ENCODE measurements around the gene CEACAM16. TPM values are rescaled to one million over a fixed set of nuclear protein-coding genes. Genes with fewer than 3 reads are reported as not detected.
A peak's percentile ranks its signal among the peaks of the same experiment; 100 is the strongest.
"Not testable (repeated sequence)": the region's sequence is repeated elsewhere in the genome, so short reads cannot be mapped to it uniquely, and the experiment has no call there.

Gene CEACAM16
- polyA plus RNA-seq, 1 donor = not detected

DNA sequence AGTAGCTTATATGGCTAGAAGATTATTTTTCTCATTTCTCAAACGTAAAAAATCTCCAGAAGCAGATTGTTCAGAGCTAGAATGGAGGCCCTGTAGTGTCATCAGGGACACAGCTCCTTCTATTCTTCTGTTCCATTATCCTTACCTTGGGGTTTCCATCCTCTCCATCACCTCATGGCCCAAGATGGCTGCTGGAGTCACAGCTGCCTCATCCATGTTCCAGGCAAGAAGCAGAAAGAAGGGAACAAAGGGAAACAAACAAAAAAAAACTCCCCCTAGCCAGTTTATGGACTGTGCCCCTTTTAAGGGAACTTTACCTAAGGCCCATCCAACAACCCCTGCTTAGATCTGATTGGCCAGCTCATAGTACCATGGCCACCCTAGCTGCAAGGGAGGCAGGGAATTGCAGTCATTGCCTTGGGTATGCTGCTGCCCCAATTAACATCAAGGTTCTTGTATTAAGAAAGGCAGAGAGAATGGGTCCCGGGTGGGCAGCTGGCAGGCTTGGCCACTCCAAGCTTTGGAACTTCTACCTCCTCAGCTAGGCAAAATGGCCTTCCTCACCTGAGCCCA is 15.7 kb downstream of the CEACAM16 start:
- no CpG with 5 or more reads among the region's 2 CpGs for WGBS (ENCODE audit: insufficient coverage, low lambda C conversion rate)
- no peak for DNase-seq
- Histone ChIP-seq H3K27ac (ENCODE audit: low read length) (no peak overlapping the region), H3K27me3 (ENCODE audit: control insufficient read depth, insufficient read depth, low read length) (no peaks in the 10 kb centered on the region), H3K4me1 (ENCODE audit: control insufficient read depth, insufficient read depth, low read length) (peaks cover 11% of the 10 kb centered on the region), H3K36me3 (ENCODE audit: control insufficient read depth, insufficient read depth, low read length) (no peaks in the 10 kb centered on the region), H3K9me3 (ENCODE audit: control insufficient read depth, low read depth, low read length) (peaks cover 6% of the 10 kb centered on the region), H3K4me3 (ENCODE audit: low read length) (no peak overlapping the region)

DNA sequence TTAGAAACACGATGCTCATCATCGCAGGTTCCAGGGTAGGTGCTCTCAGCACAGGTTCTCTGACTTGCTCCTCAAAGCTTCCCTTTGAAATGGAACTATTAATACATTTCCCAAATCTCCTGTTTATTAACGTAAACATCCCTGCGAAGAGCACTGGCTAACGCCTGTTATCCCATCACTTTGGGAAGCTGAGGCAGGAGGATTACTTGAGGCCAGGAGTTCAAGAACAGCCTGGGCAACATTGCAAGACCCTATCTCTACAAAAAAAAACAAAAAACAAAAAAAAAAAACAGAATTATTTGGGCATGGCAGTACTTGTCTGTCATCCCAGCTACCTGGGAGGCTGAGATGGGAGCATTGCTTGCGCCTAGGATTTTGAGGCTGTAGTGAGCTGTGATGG is 18.7 kb downstream of the CEACAM16 start:
- no peak overlapping the region for H3K4me3 ChIP-seq (ENCODE audit: low read length)
- no peak overlapping the region for H3K27ac ChIP-seq (ENCODE audit: low read length)
- DNase-seq = no peak
- H3K36me3 ChIP-seq (ENCODE audit: control insufficient read depth, insufficient read depth, low read length) = no peaks in the 10 kb centered on the region
- H3K9me3 ChIP-seq (ENCODE audit: control insufficient read depth, low read depth, low read length) = peaks cover 6% of the 10 kb centered on the region
- peaks cover 19% of the 10 kb centered on the region for H3K4me1 ChIP-seq (ENCODE audit: control insufficient read depth, insufficient read depth, low read length)
- no CpG with 5 or more reads among the region's 6 CpGs for WGBS (ENCODE audit: insufficient coverage, low lambda C conversion rate)
- H3K27me3 ChIP-seq (ENCODE audit: control insufficient read depth, insufficient read depth, low read length) = no peaks in the 10 kb centered on the region

GRCh38 chr19:44718441-44719261 is 19.7 kb downstream of the CEACAM16 start:
- H3K4me3 ChIP-seq (ENCODE audit: low read length) = no peak overlapping the region
- H3K4me1 ChIP-seq (ENCODE audit: control insufficient read depth, insufficient read depth, low read length) = peaks cover 27% of the 10 kb centered on the region
- peaks cover 6% of the 10 kb centered on the region for H3K9me3 ChIP-seq (ENCODE audit: control insufficient read depth, low read depth, low read length)
- H3K27ac ChIP-seq (ENCODE audit: low read length) = no peak overlapping the region
- no CpG with 5 or more reads among the region's 11 CpGs for WGBS (ENCODE audit: insufficient coverage, low lambda C conversion rate)
- H3K27me3 ChIP-seq (ENCODE audit: control insufficient read depth, insufficient read depth, low read length) = no peaks in the 10 kb centered on the region
- H3K36me3 ChIP-seq (ENCODE audit: control insufficient read depth, insufficient read depth, low read length) = no peaks in the 10 kb centered on the region
- DNase-seq = peak; percentile 55 to 78

DNA sequence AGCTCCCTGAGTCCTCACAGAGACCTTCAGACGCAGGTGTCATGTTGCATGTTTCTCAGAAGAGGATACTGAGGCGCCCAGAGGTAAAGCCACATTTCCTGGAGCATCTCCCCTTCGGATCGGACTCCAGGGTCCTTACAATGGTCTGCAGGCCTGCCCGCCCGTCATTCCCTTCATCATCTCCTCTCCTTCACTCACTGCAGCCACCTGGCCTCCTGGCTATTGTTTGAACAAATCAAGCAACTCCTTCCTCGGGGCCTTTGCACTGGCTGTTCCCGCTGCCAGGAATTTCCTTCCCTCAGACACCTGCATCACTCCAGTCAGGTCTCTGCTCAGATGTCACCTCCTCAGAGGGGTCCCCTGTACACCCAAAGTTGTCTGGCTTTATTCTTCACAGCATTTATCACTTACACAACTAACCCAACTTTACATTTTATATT is 20.3 kb downstream of the CEACAM16 start:
- no peaks in the 10 kb centered on the region for H3K36me3 ChIP-seq (ENCODE audit: control insufficient read depth, insufficient read depth, low read length)
- 94% methylated on average over 2 of the region's 8 CpGs for WGBS (ENCODE audit: insufficient coverage, low lambda C conversion rate)
- no peaks in the 10 kb centered on the region for H3K27me3 ChIP-seq (ENCODE audit: control insufficient read depth, insufficient read depth, low read length)
- no peak for DNase-seq
- peaks cover 6% of the 10 kb centered on the region for H3K9me3 ChIP-seq (ENCODE audit: control insufficient read depth, low read depth, low read length)
- H3K4me3 ChIP-seq (ENCODE audit: low read length) = no peak overlapping the region
- H3K27ac ChIP-seq (ENCODE audit: low read length) = no peak overlapping the region
- H3K4me1 ChIP-seq (ENCODE audit: control insufficient read depth, insufficient read depth, low read length) = peaks cover 32% of the 10 kb centered on the region

- WGBS (ENCODE audit: insufficient coverage, low lambda C conversion rate) = no CpG with 5 or more reads among the region's 9 CpGs
- not testable (repeated sequence) for H3K36me3 ChIP-seq (ENCODE audit: control insufficient read depth, insufficient read depth, low read length); H3K4me3 ChIP-seq (ENCODE audit: low read length); DNase-seq; H3K9me3 ChIP-seq (ENCODE audit: control insufficient read depth, low read depth, low read length); H3K27me3 ChIP-seq (ENCODE audit: control insufficient read depth, insufficient read depth, low read length); H3K27ac ChIP-seq (ENCODE audit: low read length)
- peaks cover 41% of the 10 kb centered on the region for H3K4me1 ChIP-seq (ENCODE audit: control insufficient read depth, insufficient read depth, low read length)
Measured at GRCh38 chr19:44720396-44720795, 21.4 kb downstream of the CEACAM16 start.

DNA sequence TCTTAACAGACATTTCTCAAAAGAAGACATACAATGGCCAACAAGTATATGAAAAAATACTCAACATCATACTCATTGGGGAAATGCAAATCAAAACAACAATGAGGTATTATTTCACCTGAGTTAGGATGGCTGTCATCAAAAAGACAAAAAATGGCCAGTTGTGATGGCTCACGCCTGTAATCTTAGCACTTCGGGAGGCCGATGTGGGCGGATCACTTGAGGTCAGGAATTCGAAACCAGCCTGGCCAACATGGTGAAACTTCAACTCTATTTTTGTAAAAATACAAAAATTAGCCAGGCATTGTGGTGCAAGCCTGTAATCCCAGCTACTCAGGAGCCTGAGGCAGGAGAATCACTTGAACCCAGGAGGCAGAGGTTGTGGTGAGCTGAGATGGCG is 22.0 kb downstream of the CEACAM16 start:
- Histone ChIP-seq H3K27me3 (ENCODE audit: control insufficient read depth, insufficient read depth, low read length) (no peaks in the 10 kb centered on the region), H3K27ac (ENCODE audit: low read length) (no peak overlapping the region), H3K36me3 (ENCODE audit: control insufficient read depth, insufficient read depth, low read length) (no peaks in the 10 kb centered on the region), H3K9me3 (ENCODE audit: control insufficient read depth, low read depth, low read length) (no peaks in the 10 kb centered on the region), H3K4me1 (ENCODE audit: control insufficient read depth, insufficient read depth, low read length) (peaks cover 46% of the 10 kb centered on the region), H3K4me3 (ENCODE audit: low read length) (no peak overlapping the region)
- no CpG with 5 or more reads among the region's 6 CpGs for WGBS (ENCODE audit: insufficient coverage, low lambda C conversion rate)
- no peak for DNase-seq

GRCh38 chr19:44721369-44721768 is 22.4 kb downstream of the CEACAM16 start:
- not testable (repeated sequence) for DNase-seq; H3K4me3 ChIP-seq (ENCODE audit: low read length); H3K27me3 ChIP-seq (ENCODE audit: control insufficient read depth, insufficient read depth, low read length); H3K36me3 ChIP-seq (ENCODE audit: control insufficient read depth, insufficient read depth, low read length); H3K9me3 ChIP-seq (ENCODE audit: control insufficient read depth, low read depth, low read length); H3K27ac ChIP-seq (ENCODE audit: low read length)
- peaks cover 49% of the 10 kb centered on the region for H3K4me1 ChIP-seq (ENCODE audit: control insufficient read depth, insufficient read depth, low read length)
- WGBS (ENCODE audit: insufficient coverage, low lambda C conversion rate) = no CpG with 5 or more reads among the region's 5 CpGs

GRCh38 chr19:44722131-44723121 is 23.5 kb downstream of the CEACAM16 start:
- Histone ChIP-seq H3K36me3 (ENCODE audit: control insufficient read depth, insufficient read depth, low read length) (no peaks in the 10 kb centered on the region), H3K4me3 (ENCODE audit: low read length) (no peak overlapping the region), H3K4me1 (ENCODE audit: control insufficient read depth, insufficient read depth, low read length) (peaks cover 54% of the 10 kb centered on the region), H3K27me3 (ENCODE audit: control insufficient read depth, insufficient read depth, low read length) (no peaks in the 10 kb centered on the region), H3K27ac (ENCODE audit: low read length) (no peak overlapping the region), H3K9me3 (ENCODE audit: control insufficient read depth, low read depth, low read length) (no peaks in the 10 kb centered on the region)
- WGBS (ENCODE audit: insufficient coverage, low lambda C conversion rate) = no CpG with 5 or more reads among the region's 21 CpGs
- DNase-seq = peak; percentile 38 to 48

- no peak for DNase-seq
- no CpG with 5 or more reads among the region's 10 CpGs for WGBS (ENCODE audit: insufficient coverage, low lambda C conversion rate)
- H3K27ac ChIP-seq (ENCODE audit: low read length) = no peak overlapping the region
- H3K9me3 ChIP-seq (ENCODE audit: control insufficient read depth, low read depth, low read length) = no peaks in the 10 kb centered on the region
- no peaks in the 10 kb centered on the region for H3K27me3 ChIP-seq (ENCODE audit: control insufficient read depth, insufficient read depth, low read length)
- peaks cover 51% of the 10 kb centered on the region for H3K4me1 ChIP-seq (ENCODE audit: control insufficient read depth, insufficient read depth, low read length)
- H3K36me3 ChIP-seq (ENCODE audit: control insufficient read depth, insufficient read depth, low read length) = no peaks in the 10 kb centered on the region
- H3K4me3 ChIP-seq (ENCODE audit: low read length) = no peak overlapping the region
Measured at GRCh38 chr19:44723299-44723951, 24.5 kb downstream of the CEACAM16 start.

- Histone ChIP-seq H3K4me1 (ENCODE audit: control insufficient read depth, insufficient read depth, low read length) (peaks cover 46% of the 10 kb centered on the region), H3K36me3 (ENCODE audit: control insufficient read depth, insufficient read depth, low read length) (no peaks in the 10 kb centered on the region), H3K27me3 (ENCODE audit: control insufficient read depth, insufficient read depth, low read length) (no peaks in the 10 kb centered on the region), H3K4me3 (ENCODE audit: low read length) (no peak overlapping the region), H3K9me3 (ENCODE audit: control insufficient read depth, low read depth, low read length) (no peaks in the 10 kb centered on the region), H3K27ac (ENCODE audit: low read length) (peak overlapping the region; percentile 79)
- peak; percentile 80 to 85 for DNase-seq
- WGBS (ENCODE audit: insufficient coverage, low lambda C conversion rate) = no CpG with 5 or more reads among the region's 7 CpGs
Measured at GRCh38 chr19:44723952-44724319, 25.0 kb downstream of the CEACAM16 start.

Data from large intestine (tissue), 3 donors.